Body of pancreas (tissue), 4 donors: ENCODE data around the gene PARS2. TPM values are rescaled to one million over a fixed set of nuclear protein-coding genes. Genes with fewer than 3 reads are reported as not detected.

ENCODE experiments used
- ATAC-seq: fragments of 150-250 bp; one replicate; pipeline ENCODE4 v1.9.1; 2016
- DNase-seq, 4 donors: peaks; one replicate each; pipeline ENCODE4 v3.0.0-alpha.2; 2019
- H3K27ac ChIP-seq, 4 donors: fragments of 200-600 bp; sonication (generic); 1 replicate in 3 of 4; 2 replicates in 1 of 4; pipeline versions ENCODE4 v1.5.1 to v1.6.1; 2016 to 2019; ENCODE audit warnings: mild to moderate bottlenecking in 1 of 4, mixed read lengths in 1 of 4, moderate library complexity in 1 of 4
- H3K27me3 ChIP-seq, 2 donors: fragments of 200-600 bp; sonication (generic); one replicate each; pipeline ENCODE4 v1.6.0; 2016; ENCODE audit warnings: mild to moderate bottlenecking in 1 of 2
- H3K36me3 ChIP-seq, 2 donors: fragments of 200-600 bp; sonication (generic); replicated peaks in 1 of 2; 2 replicates each; pipeline ENCODE4 v1.5.1; 2016; ENCODE audit warnings: low read depth in 2 of 2; ENCODE audit not compliant: insufficient read depth in 1 of 2
- H3K4me1 ChIP-seq: fragments of 200-600 bp; sonication (generic); one replicate; pipeline ENCODE4 v1.6.0; 2016
- H3K4me3 ChIP-seq, 2 donors: fragments of 200-600 bp; sonication (generic); 1 replicate in 1 of 2; 2 replicates in 1 of 2; pipeline ENCODE4 v1.5.1; 2016 to 2019
- H3K9me3 ChIP-seq, 3 donors: fragments of 200-600 bp; sonication (generic); 1 replicate in 2 of 3; 2 replicates in 1 of 3; pipeline ENCODE4 v1.5.1; 2016
- CTCF ChIP-seq, 7 experiments: fragments of 450-650 bp in 4 of 7; fragments of 200-600 bp in 3 of 7; sonication (generic) in 3 of 7; IDR thresholded peaks; one replicate each; pipeline ENCODE4 v1.5.1; 2016 to 2019; ENCODE audit warnings: antibody characterized with exemption in 7 of 7
- POLR2A ChIP-seq, 3 donors: fragments of 450-650 bp; IDR thresholded peaks; one replicate each; pipeline ENCODE4 v1.6.1; 2016; ENCODE audit warnings: antibody characterized with exemption in 3 of 3, mild to moderate bottlenecking in 2 of 3
- WGBS, 2 donors: methylation state at CpG; one replicate each; pipeline ENCODE4 v1.1.5; 2017; 5-methylcytosine and 5-hydroxymethylcytosine counted together
- intact Hi-C: fragments of 100-400 bp; cut with DNase I; formaldehyde crosslinking; loops from one replicate; pipeline ENCODE4 v1.15.1; 2023
- total RNA-seq, 2 donors: library from RNA; depleted of rRNA; stranded (reverse); fragments of >200 nt; gene quantifications; one replicate each; pipeline ENCODE4 v1.1.0, GENCODE V29; 2016

The PARS2 gene
- total RNA-seq, 2 donors from 2014 or later = 0.66 to 2.3 TPM

GRCh38 chr1:54710434-54710833, 53.9 kb downstream of the PARS2 start:
- ATAC-seq (no peak), DNase-seq (no peak)
- no peaks in the 10 kb centered on the region for H3K9me3 ChIP-seq
- no peaks in the 10 kb centered on the region for H3K36me3 ChIP-seq
- H3K27ac ChIP-seq = no peak overlapping the region
- H3K27me3 ChIP-seq = no peaks in the 10 kb centered on the region
- no peak overlapping the region for H3K4me3 ChIP-seq
- peaks cover 5% of the 10 kb centered on the region for H3K4me1 ChIP-seq
- intact Hi-C loops = no loop called here
- TF ChIP-seq POLR2A (IDR thresholded peaks at IDR 0.05) = no peak
- no peak for TF ChIP-seq CTCF (IDR thresholded peaks at IDR 0.05)
- 55 to 60% methylated on average over 3 of the region's 3 CpGs for WGBS, 2 donors

DNA sequence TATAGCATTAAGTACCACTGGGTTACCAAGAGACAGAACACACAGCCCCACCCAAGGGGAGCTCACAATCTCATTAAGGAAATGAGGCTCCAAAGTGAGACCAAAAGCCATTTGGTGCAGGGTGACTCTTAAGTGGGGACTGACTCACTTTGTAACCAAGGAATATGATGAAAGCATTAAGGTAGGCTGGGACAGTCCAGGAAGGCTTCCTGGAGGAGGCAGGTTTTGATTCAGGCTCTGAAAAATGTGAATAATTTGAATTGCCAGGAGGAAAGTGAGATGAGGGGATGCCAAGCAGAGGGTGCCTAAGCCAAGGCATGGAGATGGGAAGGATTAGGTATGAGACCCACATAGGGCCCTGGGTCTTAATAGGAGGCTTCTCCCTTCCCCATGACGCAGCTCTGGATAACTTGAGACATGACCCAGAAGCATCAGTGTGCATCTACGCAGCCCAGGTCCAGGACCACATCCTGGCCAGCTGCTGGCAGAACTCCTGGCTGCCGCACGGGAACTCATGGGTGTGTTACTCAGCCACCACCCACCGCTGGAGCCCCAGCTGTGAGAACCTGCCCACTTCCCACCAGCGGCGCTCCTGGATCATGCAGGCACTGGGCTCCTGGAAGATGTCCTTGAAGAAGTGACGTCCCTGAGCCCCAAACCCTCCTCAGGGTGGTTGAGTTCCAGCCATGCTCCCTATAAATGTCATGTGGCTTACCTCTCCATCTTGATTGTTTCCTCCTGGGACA, 54.6 kb downstream of the PARS2 start:
- H3K4me1 ChIP-seq = no peaks in the 10 kb centered on the region
- no peaks in the 10 kb centered on the region for H3K9me3 ChIP-seq
- WGBS, 2 donors = 55 to 60% methylated on average over 2 to 8 of the region's 8 CpGs
- H3K36me3 ChIP-seq = no peaks in the 10 kb centered on the region
- H3K4me3 ChIP-seq = no peak overlapping the region
- ATAC-seq (no peak), DNase-seq (no peak)
- no peak for TF ChIP-seq CTCF (IDR thresholded peaks at IDR 0.05)
- no peak for TF ChIP-seq POLR2A (IDR thresholded peaks at IDR 0.05)
- no peaks in the 10 kb centered on the region for H3K27me3 ChIP-seq
- H3K27ac ChIP-seq = no peak overlapping the region
- intact Hi-C loops = no loop called here

- Histone ChIP-seq H3K36me3 (no peaks in the 10 kb centered on the region), H3K27me3 (no peaks in the 10 kb centered on the region), H3K27ac (no peak overlapping the region), H3K4me1 (no peaks in the 10 kb centered on the region), H3K4me3 (no peak overlapping the region), H3K9me3 (no peaks in the 10 kb centered on the region)
- no peak for DNase-seq
- ATAC-seq = no peak
- intact Hi-C loops = no loop called here
- TF ChIP-seq CTCF (IDR thresholded peaks at IDR 0.05) = no peak
- no peak for TF ChIP-seq POLR2A (IDR thresholded peaks at IDR 0.05)
These were observed 55.9 kb downstream of the PARS2 start for GRCh38 chr1:54708385-54708784.

Other genes starting within 250 kb of the PARS2 start
- 1 to 10 TPM; 3.9 to 6.3 TPM for gene ACOT11, start 216.3 kb downstream of the PARS2 start, total RNA-seq
- not detected for gene FAM151A, start 141.0 kb downstream of the PARS2 start, total RNA-seq
- 1 to 10 TPM in 1 of 2 donors, under 1 TPM in 1; 0.66 to 2.6 TPM for gene MROH7, start 122.7 kb downstream of the PARS2 start, total RNA-seq
- gene TTC4, start 48.7 kb downstream of the PARS2 start, total RNA-seq = 10 to 100 TPM; 15.0 to 21.1 TPM
- gene TTC22, start 36.8 kb upstream of the PARS2 start, total RNA-seq = 10 to 100 TPM; 12.2 to 15.6 TPM
- gene DHCR24, start 122.7 kb upstream of the PARS2 start, total RNA-seq = 10 to 100 TPM; 23.6 to 32.3 TPM
- 1 to 10 TPM; 2.0 to 3.6 TPM for gene TMEM61, start 216.1 kb upstream of the PARS2 start, total RNA-seq
- gene BSND, start 234.4 kb upstream of the PARS2 start, total RNA-seq = not detected